Suppressor macrophage treated with lipopolysaccharide for 4 hours (primary cell): ENCODE results near the gene KIFC3.
A peak's percentile ranks its signal among the peaks of the same experiment; 100 is the strongest.

Source experiments
- DNase-seq: peaks from one replicate; pipeline ENCODE4 v3.0.0-alpha.2; 2020

The KIFC3 gene

DNA sequence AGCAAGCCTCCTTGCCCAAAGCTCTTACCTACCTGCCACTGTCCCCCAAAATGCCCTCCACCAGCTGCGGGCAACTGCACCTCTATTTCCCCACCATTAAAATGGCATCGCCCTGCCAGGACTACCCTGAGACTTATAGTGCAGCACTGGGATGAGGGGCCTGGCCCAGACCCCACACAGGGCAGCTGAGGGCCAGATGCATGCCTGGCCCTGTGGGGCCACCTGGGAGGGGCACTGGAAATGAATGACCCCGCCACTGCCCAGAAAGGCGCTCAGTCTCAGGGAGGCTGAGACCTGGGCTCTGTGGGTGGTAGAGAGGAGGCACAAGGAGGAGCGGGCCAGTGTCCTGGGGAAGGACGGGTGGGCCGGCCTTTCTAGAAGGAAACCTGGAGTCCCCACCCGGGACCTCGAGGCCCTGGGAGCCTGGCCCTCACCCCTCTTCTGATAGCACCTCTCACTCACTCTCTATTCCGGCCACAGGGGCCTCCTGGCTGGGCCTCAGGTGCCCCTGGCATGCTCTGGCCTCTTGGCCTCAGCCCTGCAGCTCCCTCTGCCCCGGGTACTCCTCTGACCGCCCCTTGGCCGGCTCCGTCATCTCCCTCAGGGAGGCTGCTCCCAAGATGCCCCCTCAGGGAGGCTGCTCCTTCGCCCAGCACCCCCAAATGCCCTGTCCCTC is 39.8 kb downstream of the KIFC3 start:
- DNase-seq: no peak

DNA sequence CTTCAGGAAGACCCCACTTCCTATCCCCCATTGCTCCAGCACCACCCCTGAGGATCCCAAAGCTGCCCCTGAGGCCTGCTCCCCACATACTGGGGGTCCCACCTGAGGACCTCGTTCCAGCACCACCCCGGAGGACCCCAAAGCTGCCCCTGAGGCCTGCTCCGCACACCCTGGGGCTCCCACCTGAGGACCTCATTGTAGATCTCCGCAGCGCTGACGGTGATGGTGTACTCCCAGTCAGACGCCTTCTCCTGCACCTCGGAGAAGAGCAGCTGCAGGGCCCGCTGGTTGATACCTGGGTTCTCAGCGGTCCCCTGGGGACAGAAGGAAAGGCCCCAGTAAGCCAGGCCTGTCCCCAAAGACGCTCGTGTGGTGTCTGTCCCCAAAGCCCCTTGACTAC is 40.3 kb downstream of the KIFC3 start:
- no peak for DNase-seq

DNA sequence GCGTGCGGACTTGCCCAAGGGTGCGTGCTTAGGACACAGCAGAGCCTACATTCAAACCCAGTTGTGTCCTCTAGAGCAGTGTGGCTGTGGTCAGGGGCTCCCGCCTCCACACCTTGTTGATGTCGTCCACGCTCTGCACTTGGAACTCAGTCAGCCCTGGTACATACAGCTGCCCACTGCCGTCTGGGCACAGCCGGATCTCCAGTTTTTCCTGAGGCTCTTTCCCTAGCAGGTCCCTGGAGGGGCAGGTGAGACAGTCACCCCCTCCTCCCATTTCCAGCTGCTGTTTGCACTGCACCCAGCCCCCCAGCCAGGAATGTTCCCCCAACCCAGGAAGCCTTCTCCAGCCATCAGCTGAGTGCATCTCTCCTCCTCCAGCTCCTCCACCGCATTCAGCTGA is 41.0 kb downstream of the KIFC3 start:
- DNase-seq: no peak

DNA sequence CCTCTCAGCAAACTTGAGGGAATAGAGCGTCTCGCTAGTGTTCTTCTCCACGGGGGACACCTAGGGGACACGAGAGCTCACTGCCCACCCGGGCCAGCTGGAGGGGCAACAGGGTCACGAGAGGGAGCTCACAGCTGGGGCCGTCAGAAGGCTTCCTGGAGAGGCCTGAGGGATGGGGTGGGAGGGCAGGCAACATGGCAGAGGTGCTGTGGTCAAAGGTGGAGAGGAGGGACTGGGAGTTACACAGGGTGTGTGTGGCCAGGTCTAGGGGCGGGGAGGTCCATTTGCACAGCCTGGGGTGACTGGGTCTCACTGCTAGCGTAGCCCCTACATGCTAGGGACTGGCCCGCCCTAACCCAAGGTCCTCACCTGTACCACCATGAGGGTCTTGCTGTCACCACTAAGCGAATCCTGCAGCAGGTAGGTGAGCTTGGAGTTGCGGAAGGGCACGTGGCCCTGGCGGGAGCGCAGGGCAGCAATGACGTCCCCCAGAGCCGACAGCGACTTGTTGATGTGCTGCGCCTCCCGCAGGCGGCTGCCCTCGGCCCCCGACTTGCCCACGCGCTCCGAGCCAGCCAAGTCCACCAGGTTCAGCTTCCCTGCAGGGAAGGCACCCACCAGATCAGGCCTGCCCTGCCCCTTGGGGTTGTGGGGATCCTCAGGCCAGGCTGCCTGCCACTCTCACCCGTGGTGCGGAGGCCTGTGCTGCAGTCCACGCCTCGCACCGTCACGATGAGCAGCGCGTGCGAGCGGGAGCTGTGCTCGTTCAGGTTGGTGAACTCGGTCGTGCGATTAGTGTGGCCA is 41.7 kb downstream of the KIFC3 start:
- DNase-seq: no peak

DNA sequence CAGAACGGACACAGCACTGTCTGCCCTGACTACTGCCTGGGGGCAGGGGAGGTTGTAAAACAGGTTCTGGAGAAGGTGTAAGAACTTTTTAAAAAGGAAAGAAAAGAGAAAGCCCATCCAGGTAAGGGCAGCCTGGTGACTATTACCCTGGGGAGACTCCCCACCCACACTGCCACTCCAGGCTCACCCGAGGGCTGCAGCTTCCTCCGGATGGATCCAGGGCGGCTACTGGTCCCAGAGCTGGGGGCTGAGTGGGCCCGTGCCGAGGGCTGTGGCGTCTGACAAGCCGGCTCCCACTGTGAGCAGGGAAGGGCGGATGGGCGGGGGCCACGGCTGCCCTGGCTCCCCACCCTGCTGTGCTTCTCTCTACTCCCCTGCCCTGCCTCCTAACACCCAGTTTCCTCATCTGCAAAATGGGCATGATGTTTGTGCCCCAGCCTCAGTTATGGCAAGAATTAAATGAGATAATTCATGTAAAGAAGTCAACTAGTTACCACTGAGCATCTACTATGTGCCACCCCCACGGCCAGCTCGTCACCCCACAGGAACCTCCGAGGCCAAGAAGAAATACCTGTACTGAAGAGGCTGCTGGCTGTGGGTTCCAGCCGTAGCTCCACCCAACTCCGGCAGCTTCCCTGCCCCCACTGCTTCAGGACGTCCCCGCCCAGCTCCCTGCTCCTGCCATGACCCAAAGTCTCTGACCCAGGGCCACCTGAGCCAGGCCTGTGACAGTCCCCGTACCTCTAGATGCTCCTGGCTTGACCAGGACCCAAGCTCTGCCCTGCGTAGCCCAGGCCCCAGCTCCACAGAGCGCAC is 42.5 kb downstream of the KIFC3 start:
- no peak for DNase-seq

DNA sequence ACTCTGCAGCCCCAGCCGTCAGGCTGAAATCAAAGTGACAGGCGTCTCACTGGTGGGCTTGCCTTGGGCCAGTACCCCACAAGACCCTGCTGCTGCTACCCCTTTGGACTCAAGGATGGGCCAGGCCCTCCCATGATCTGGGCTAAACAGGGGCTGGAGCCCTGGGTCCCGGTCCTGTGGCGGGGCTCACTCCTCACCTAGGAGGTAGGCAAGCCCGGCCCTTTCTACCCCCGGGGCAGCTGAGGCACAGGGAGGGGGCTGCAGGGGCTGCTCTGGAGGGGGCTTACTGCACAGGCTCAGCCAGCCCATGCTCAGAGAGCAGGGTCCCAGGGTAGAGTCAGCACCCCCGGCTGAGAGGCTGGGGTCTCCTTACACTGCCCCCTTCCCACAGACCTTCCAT is 43.2 kb downstream of the KIFC3 start:
- DNase-seq: no peak

DNA sequence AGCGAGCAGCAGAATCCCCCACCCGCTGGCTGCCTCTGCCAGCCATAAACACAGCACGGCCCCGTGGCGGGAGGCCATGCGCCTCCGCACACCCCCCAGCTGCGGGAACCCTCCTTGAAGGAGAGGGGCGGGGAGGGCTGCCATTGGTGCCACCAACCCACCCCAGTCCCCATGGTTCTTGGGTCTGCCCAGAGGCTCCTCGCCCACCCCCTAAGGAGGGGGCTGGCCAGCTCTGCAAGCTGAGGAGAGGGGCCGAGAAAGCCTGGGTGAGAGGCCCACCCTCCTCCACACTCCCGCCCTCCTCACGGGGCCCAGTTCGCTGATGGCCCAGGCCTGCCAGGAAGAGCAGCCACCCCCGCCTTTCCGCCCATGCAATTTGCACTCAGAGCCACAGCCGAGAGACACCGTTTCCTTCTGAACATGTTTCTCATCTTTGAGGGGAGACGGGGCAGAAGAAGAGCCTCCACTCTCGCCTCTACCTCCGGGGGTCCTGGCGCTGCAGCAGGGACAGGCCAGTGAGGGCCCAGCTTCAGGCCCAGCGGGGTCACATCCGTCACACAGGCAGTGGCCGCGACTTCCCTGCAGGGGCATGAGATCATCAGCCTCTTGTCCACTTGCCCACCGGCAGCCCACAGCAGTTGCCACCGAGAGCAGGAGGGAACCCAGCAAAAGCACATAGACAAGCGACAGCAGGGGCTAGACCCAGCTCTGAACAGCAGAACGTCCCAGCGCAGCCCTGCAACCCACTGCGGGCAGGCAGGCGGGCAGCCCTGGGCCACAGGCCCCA is 43.8 kb downstream of the KIFC3 start:
- DNase-seq: no peak

DNA sequence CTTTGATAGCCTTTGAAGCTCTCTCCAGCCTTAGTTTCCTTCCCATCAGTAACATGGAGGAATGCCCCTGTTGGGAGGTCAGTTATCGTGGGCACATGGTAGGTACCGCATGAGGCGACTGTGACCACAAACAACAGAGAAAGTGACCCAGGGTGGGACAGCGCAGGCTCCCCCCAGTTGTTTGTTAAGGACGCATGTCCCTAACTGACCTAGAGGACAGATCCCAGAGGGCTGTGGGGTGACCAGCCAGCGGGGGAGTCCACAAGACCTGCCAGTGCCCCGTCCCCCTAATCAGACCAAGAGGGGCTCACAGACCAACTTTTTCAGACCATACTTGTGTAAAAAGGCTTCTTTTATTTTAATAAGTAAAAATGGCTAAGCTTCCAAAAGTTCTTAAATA is 44.4 kb downstream of the KIFC3 start:
- no peak for DNase-seq

DNA sequence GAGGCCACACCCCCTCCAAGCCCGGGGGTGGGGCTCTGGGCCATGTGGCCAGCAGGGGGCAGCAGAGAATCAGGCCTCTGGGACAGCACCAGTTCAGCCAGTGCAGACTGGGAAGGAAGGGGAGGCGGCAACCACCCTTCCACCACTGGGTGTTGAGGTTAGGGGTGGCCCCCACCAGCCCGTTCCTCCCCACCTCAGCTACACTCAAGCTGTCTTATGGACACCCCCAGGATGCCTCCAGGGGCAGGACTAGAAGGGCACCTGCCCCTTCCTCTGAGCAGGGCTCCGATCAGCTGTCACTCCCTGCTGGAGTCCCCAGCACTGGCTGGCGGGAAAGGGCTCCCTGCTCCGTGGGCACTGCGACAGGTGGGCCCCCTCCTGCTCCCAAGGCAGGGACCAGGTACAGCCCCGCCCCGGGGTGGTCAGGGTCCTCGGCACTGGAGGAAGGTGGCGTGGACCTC is 44.9 kb downstream of the KIFC3 start:
- DNase-seq: peak; percentile 93

DNA sequence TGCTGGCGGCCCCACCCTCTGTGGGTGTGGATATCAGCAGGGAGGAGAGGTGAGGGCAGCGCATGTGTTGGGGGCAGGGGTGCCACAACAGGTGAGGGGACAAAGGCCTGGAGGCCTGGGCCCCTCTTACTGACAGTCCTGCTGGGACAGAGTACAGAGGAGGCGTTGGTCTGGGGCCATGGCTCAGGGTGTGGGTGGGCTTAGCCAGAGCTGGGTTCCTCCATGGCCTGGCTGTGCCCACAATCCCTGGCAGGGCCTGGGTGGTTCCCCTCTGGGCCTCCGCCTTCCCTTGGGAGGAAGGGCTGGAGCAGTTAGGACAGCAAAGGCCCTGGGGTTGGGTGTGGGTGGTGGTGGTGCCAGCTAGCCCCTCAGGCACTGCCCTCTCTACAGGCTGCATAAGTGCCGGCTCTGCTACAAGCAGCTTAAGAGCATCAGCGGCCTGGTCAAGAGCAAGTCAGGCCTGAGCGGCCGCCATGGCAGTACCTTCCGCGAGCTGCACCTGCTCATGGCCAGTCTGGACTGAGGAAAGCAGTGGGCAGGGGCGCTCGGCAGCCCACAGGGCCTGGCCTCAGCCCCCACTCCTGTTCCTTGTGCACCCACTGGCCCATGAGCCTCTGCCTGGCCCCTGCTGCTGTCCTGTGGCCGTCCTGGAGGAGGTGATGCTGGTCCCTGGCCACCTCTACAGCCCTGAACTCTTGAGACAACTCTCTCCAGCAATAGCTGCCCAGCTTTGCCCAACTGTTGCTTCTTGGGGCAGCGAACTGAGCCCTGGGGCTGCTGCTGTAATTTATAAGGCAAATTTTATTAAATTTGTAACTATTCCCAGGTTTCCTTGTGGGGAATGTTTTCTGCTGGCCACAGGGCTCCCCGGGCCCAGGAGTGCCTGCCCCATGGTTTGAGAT is 45.6 kb downstream of the KIFC3 start:
- no peak for DNase-seq

DNA sequence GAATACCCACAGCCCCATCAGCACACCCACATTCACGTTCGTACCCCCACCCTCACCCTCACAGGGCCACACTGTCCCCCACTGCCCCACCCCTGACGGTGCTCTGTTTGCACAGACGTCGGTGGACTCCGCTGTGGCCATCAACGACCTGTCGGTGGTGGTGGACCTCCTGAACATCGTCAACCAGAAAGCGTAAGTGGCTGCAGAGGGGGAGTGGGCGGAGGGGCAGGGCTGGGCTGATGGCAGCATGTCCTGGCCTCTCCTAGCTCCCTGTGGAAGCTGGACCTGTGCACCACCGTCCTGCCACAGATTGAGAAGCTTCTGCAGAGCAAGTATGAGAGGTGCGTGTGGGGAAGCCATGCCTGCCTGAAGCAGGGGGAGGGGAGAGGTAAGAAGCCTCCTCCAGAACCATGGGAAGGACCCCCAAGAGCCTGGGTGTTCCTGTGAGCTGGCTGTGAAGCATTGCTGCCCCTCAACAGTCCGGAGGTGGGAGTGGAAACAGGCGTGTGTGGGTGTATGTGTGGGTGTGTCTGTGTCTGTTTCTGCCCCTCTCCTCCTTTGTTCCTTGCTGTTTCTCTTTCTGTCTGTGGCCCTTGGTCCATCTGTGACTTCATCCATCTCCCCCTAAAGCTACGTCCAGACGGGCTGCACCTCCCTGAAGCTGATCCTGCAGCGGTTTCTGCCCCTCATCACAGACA is 46.4 kb downstream of the KIFC3 start:
- DNase-seq: no peak

DNA sequence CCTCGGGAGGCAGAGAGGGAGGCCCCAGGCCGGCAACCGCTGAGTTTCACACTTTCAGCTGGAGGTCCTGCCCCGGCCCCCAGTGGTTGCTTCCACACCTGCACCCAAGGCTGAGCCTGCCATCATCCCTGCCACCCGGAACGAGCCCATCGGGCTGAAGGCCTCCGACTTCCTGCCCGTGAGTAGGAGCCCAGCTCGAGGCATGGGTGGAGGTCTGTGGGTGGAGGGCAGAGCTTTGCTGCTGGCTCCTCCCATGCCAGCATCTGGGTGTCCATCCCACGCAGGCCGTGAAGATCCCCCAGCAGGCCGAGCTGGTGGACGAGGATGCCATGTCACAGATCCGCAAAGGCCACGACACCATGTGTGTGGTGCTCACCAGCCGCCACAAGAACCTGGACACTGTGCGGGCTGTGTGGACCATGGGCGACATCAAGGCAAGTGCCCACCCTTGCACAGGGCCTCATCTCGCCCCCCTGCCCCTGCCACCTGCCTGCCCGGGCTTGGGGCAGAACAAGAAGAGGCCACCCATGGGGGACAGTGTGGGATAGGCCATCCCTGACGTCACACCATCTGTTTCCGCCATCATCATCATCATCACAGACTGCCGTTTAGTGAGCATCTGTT is 47.1 kb downstream of the KIFC3 start:
- no peak for DNase-seq

DNA sequence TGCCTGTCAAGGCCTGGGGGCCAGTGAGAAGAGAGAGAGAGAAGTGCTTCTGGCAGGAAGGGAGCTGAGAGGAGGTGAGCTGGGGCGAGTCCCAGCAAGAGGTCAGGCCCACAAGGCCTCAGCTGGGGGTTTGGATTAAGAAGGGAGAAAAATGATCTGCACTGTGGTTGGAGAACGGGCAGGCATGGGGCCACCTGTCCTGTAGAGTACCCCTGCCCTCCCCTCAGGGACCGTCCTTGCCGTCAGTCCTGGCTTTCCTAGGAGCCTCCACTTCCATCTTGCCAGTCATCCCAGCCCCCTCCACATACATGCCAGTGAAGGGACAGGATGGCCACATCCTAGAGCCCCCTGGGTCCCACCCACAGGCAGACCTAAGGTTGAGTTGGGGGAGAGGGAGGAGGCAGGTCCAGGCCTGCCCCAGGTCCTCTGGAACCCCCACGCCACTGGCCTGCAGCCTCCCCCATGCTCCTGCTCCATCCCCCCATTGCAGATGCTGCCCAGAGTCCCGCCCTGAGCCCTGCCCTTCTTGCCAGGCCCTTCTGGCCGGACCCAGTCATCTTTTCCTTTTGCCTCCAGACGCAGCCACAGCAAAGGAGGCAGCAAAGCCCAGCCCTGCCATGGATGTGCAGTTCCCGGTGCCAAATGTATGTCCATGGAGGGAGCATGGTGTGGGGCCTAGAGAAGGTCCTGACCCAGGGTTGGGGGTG is 47.8 kb downstream of the KIFC3 start:
- DNase-seq: no peak

DNA sequence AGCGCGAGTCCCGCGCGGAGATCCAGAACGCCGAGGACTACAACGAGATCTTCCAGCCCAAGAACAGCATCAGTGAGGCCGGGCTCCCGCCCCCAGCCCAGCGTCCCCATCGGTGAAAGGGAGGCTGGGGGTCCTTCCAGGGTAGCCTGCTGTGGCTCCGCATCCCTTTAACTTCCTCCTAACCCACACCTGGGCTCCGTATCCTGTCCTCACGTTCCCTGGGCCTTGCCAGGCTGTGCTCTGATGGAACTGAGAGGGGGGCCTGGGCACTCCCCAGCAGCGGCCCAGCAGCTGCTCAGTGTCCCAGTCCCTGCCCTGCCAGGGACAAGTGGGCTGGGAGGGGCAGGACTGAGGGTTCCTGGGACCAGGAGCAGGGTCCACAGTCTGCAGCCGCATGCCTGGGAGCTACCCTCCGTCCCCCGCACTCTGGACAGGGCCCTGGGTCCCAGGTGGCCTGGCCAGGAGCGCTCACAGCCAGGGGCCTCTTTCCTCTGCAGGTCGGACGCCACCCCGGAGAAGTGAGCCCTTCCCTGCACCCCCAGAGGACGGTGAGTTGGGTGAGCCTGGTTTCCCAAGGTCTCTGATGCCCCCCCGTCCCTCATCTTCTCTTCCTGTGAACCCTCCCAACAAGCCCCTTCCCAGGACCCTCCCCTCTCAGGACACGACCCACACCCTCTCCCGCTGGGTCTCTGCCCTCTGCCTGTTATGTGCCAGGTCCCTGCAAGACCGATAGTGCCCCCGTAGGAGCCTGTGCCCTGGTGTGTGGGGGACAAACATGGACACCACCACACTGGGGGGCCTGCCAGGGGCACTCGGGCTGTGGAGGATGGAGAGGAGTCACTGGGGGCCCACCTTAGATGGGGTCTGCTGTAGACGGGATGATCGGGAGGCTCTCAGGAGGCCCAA is 48.6 kb downstream of the KIFC3 start:
- DNase-seq: no peak

DNA sequence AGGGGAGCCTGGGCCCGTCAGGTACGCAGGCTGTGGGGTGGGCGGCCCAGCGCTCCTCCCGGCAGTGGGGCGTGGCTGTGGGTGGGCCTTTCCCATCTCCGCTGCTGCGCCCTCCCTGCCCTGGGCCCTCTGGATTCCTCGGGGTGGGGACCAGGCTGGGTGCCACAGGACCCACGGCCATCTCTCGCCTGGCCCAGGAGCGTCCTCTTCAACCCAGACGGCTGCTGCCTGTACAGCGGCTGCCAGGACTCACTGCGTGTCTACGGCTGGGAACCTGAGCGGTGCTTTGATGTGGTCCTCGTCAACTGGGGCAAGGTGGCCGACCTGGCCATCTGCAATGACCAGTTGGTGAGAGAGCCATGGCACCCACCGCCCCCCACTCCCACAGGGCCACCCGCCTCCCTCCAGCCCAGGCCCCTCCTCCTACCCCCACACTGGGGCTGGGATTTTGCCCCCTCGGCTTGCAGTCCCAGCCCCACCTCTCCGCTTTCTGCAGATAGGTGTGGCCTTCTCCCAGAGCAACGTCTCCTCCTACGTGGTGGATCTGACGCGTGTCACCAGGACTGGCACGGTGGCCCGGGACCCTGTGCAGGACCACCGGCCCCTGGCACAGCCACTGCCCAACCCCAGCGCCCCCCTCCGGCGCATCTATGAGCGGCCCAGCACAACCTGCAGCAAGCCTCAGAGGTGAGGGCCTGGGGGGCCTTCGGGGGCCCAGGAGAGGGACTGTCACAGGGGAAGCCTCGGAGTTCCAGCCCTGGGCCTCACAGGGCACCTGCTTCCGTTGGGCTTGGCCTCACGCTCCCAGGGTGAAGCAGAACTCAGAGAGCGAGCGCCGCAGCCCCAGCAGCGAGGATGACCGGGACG is 49.5 kb downstream of the KIFC3 start:
- no peak for DNase-seq

DNA sequence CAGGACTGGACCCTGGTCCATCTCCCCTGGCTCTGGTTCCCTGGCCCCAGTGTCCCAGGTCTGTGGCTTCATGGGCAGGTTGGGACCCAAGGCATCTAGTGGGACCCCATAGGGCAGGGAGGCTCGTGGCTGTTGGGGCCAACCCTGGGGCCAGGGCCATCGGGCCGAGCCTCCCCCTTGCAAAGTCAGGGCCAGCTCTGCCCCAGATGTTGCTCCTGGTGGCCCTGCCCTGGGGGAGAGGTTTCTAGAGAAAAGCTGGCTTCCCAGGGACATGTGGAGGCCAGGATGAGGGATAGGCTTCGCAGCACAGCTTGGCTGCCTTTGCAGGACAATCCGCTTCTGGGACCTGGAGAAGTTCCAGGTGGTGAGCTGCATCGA is 50.1 kb downstream of the KIFC3 start:
- no peak for DNase-seq

DNA sequence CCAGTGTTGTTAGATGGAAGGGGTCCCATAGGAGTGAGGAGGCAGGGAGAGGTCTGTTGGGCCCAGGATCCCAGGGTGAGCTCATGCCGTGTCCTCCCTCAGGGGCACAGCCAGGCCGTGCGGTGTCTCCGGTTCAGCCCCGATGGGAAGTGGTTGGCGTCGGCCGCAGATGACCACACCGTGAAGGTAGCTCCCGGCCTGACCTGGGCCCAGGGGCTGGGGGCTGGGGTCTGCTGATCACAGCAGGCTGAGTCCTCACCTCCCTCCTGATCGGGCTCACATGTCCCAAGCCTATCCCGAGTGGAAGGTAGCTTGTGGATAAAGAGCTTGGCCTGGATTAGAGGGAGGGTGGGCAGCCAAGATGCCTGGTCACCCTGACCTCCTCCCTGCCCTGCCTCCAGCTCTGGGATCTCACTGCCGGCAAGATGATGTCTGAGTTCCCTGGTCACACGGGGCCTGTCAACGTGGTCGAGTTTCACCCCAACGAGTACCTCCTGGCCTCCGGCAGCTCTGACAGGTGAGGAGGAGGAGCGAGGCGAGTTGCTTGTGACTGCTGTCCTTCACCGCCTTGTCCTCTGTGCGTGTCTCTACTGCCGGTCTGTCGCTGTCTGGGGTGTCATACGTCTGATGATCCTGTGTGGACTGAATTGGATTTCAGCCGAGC is 50.6 kb downstream of the KIFC3 start:
- no peak for DNase-seq
